H1 (cell line): Measurements from ENCODE around the gene F2.

ENCODE experiments used
- JUND ChIP-seq: IDR thresholded peaks from 2 replicates; pipeline ENCODE4 v1.6.1; 2011; ENCODE audit warnings: mild to moderate bottlenecking, improper control_type of control experiment, low read length
- RNF2 ChIP-seq: fragments of 200-900, 300-1000 bp; sonication (generic); IDR thresholded peaks from 2 replicates; pipeline ENCODE4 v1.7.1; 2016; ENCODE audit warnings: borderline replicate concordance, low read depth, mild to moderate bottlenecking, antibody characterized with exemption, low read length; ENCODE audit not compliant: poor library complexity, severe bottlenecking; ENCODE audit errors: missing control alignments
- SIN3A ChIP-seq, 2 experiments: IDR thresholded peaks in 1 of 2; conservative IDR thresholded peaks in 1 of 2; 2 replicates each; pipeline ENCODE4 v1.6.1; 2011 to 2012; ENCODE audit warnings: low read length in 2 of 2, improper control_type of control experiment in 1 of 2, low read depth in 1 of 2, mild to moderate bottlenecking in 1 of 2
- TF ChIP-seq, protein P1 (sequence below), 3 experiments: IDR thresholded peaks; 1 replicate in 2 of 3; 2 replicates in 1 of 3; pipeline versions ENCODE4 v1.5.1 to v1.6.1; 2011; ENCODE audit warnings: low read length in 3 of 3, mild to moderate bottlenecking in 3 of 3, inconsistent platforms in 2 of 3, low read depth in 1 of 3, moderate library complexity in 1 of 3; ENCODE audit not compliant: insufficient read depth in 1 of 3; ENCODE audit errors: control extremely low read depth in 1 of 3
- TF ChIP-seq, protein P2 (sequence below): IDR thresholded peaks from 2 replicates; pipeline ENCODE4 v1.6.1; 2012; ENCODE audit warnings: inconsistent platforms

DNA sequence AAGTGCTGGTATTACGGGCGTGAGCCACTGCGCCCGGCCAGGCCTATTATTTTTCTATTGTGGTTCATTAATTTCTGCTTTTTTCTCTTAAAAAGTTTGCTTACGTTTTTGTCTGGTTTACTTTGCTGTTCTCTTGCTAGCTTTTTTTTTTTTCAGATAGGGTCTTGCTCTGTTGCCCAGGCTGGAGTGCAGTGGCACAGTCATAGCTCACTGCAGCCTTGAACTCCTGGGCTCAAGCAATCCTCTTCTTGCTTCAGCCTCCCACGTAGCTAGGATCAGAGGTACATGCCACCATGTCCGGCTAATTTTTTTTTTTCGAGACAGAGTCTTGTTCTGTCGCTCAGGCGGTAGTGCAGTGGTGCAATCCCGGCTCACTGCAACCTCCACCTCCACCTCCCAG is 18.7 kb downstream of the F2 start:
- TF ChIP-seq, protein P1, sequence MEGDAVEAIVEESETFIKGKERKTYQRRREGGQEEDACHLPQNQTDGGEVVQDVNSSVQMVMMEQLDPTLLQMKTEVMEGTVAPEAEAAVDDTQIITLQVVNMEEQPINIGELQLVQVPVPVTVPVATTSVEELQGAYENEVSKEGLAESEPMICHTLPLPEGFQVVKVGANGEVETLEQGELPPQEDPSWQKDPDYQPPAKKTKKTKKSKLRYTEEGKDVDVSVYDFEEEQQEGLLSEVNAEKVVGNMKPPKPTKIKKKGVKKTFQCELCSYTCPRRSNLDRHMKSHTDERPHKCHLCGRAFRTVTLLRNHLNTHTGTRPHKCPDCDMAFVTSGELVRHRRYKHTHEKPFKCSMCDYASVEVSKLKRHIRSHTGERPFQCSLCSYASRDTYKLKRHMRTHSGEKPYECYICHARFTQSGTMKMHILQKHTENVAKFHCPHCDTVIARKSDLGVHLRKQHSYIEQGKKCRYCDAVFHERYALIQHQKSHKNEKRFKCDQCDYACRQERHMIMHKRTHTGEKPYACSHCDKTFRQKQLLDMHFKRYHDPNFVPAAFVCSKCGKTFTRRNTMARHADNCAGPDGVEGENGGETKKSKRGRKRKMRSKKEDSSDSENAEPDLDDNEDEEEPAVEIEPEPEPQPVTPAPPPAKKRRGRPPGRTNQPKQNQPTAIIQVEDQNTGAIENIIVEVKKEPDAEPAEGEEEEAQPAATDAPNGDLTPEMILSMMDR (IDR thresholded peaks at IDR 0.05; ENCODE audit: control extremely low read depth in 1 of 3, insufficient read depth in 1 of 3, low read depth in 1 of 3, low read length in 3 of 3): no peak
- TF ChIP-seq JUND (no peak), RNF2 (no peak), SIN3A (conservative IDR thresholded peaks at IDR 0.05 in 1 of 2, IDR thresholded peaks at IDR 0.05 in 1 of 2; ENCODE audit: low read depth in 1 of 2, low read length in 2 of 2) (no peak)
- TF ChIP-seq, protein P2, sequence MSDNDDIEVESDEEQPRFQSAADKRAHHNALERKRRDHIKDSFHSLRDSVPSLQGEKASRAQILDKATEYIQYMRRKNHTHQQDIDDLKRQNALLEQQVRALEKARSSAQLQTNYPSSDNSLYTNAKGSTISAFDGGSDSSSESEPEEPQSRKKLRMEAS: no peak
